Skeletal muscle tissue (tissue), 4 donors: Measurements from ENCODE around the gene SRPK2. TPM values are rescaled to one million over a fixed set of nuclear protein-coding genes. Genes with fewer than 3 reads are reported as not detected.
"Not testable (repeated sequence)": the region's sequence is repeated elsewhere in the genome, so short reads cannot be mapped to it uniquely, and the experiment has no call there.

Source experiments
- H3K27ac ChIP-seq: one replicate; pipeline ENCODE4 v1.7.0; 2013; ENCODE audit warnings: mild to moderate bottlenecking, low read depth, low read length, inconsistent platforms
- H3K27me3 ChIP-seq, 3 donors: one replicate each; pipeline ENCODE4 v1.7.0; 2013; ENCODE audit warnings: low read length in 3 of 3; ENCODE audit not compliant: control insufficient read depth in 3 of 3, insufficient read depth in 3 of 3
- H3K36me3 ChIP-seq, 3 donors: one replicate each; pipeline ENCODE4 v1.7.0; 2013; ENCODE audit warnings: low read length in 3 of 3; ENCODE audit not compliant: control insufficient read depth in 3 of 3, insufficient read depth in 3 of 3
- H3K4me1 ChIP-seq, 3 donors: one replicate each; pipeline ENCODE4 v1.7.0; 2013; ENCODE audit warnings: low read length in 3 of 3, mild to moderate bottlenecking in 3 of 3; ENCODE audit not compliant: control insufficient read depth in 3 of 3, insufficient read depth in 3 of 3
- H3K4me3 ChIP-seq, 3 donors: one replicate each; pipeline ENCODE4 v1.7.0; 2013; ENCODE audit warnings: low read length in 3 of 3
- H3K9ac ChIP-seq, 3 donors: one replicate each; pipeline ENCODE4 v1.7.0; 2013; ENCODE audit warnings: low read length in 3 of 3, mild to moderate bottlenecking in 3 of 3, moderate library complexity in 2 of 3, low read depth in 1 of 3
- H3K9me3 ChIP-seq, 3 donors: one replicate each; pipeline ENCODE4 v1.7.0; 2013; ENCODE audit warnings: low read length in 3 of 3; ENCODE audit not compliant: control insufficient read depth in 3 of 3
- total RNA-seq: library from RNA; depleted of rRNA; stranded (reverse); fragments of >200 nt; gene quantifications from one replicate; pipeline ENCODE4 v1.2.3, GENCODE V29; 2014
- donor health status: Osteomylitis.

Gene SRPK2
- total RNA-seq, 1 donor from 2014 or later, result 73.6 TPM

DNA sequence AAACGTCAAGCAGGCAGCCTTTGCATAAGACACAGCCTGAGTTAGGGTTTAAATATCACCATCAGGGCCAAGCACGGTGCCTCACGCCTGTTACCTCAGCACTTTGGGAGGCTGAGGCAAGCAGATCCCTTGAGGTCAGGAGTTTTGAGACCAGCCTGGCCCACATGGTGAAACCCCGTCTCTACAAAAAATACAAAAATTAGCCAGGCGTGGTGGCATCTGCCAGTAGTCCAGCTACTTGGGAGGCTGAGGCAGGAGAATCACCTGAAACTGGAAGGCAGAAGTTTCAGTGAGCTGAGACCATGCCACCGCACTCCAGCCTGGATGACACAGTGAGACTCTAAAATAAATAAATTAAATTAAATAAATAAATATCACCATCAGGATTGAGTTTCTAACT is 33.0 kb downstream of the SRPK2 start:
- H3K9me3 ChIP-seq, result no peaks in the 10 kb centered on the region
- no peaks in the 10 kb centered on the region for H3K27me3 ChIP-seq
- H3K36me3 ChIP-seq, result no peaks in the 10 kb centered on the region
- no peak overlapping the region for H3K9ac ChIP-seq
- H3K27ac ChIP-seq, result no peak overlapping the region
- H3K4me1 ChIP-seq, result peaks cover 20 to 26% (median 21%) of the 10 kb centered on the region in 3 donors
- H3K4me3 ChIP-seq, result no peak overlapping the region

DNA sequence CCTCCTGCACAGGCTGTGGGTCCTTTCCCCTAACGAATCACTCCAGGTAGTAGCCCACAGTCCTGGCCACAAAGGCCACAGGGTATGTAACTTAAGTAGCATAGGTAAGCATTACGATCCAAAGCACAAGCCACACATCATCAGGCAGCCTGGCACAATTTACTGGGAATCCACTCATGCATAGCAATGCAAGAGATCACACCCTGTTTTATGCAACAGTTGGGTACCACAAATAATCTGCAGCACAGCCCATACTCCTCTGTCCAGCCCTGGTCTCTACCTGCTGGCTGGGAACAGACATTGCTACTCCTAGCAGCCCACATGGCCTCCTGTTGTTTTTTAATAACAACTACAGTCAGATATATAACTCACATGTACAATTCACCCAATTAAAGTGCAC is 34.3 kb downstream of the SRPK2 start:
- no peaks in the 10 kb centered on the region for H3K27me3 ChIP-seq
- H3K4me3 ChIP-seq, result no peak overlapping the region
- H3K36me3 ChIP-seq, result no peaks in the 10 kb centered on the region
- no peak overlapping the region for H3K27ac ChIP-seq
- no peaks in the 10 kb centered on the region for H3K9me3 ChIP-seq
- peak overlapping the region in 1 of 3 donors; percentile 33 for H3K9ac ChIP-seq
- peaks cover 20 to 26% (median 21%) of the 10 kb centered on the region in 3 donors for H3K4me1 ChIP-seq

DNA sequence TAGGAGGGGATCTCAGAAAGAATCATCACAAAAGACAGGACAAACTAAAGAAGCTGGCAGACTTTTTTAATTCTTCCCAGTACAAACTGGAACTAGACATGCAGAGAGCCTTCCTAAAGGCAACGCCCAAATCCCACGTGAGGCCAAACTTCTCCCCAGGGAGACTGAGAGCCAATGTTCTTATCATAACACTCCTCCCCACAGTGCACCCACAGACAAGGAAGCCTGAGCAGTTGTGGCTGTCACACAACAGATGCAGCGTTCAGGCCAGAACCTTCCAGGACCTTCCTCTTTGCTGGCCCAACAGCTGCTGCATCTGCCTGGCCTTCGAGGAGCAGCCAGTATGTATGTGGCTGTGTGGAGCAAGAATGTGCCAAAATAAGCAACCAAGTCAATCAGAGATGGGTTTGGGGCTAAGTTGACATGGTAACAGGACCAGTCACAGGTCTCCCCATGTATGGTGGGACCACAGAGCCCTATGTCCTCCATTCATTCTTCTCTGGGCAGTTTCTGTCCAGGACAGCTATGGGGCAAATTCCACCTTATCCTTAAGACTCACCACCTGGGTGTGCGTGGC is 34.9 kb downstream of the SRPK2 start:
- Histone ChIP-seq H3K9ac (peak overlapping the region in 1 of 3 donors; percentile 33), H3K27ac (no peak overlapping the region), H3K9me3 (no peaks in the 10 kb centered on the region), H3K36me3 (no peaks in the 10 kb centered on the region), H3K4me3 (no peak overlapping the region), H3K27me3 (no peaks in the 10 kb centered on the region), H3K4me1 (peaks cover 20 to 26% (median 21%) of the 10 kb centered on the region in 3 donors)

DNA sequence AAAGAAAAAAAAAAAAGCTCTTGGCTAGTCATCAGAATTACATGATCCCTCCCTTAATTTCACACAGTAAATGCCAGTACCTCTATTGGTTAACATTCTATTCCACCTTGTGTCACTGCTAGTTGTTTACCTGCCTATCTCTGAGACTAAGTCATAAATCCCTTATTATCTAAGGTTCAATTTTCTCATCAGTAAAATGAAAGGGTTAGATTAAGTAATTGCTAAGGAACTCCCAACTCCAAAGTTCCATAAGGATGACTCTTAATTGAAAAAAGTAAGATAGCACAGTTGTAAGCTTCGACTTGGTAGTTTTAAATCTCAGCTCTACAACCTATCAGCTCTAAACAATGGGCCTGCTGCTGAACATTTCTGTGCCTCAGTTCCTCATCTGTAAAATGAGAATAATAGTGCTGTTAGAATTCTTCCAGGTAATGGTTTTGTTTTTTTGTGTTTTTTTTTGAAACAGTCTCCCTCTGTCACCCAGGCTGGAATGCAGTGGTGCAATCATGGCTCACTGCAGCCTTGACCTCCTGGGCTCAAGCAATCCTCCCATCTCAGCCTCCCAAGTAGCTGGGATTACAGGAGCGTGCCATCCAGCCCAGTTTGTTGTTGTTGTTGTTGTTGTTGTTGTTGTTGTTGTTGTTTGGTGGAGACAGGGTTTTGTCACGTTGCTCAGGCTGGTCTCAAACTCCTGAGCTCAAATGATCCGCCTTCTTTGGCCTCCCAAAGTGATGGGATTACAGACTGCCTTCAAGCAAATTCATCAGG is 35.6 kb downstream of the SRPK2 start:
- no peaks in the 10 kb centered on the region for H3K9me3 ChIP-seq
- H3K9ac ChIP-seq, result no peak overlapping the region
- no peaks in the 10 kb centered on the region for H3K27me3 ChIP-seq
- no peak overlapping the region for H3K4me3 ChIP-seq
- no peak overlapping the region for H3K27ac ChIP-seq
- no peaks in the 10 kb centered on the region for H3K36me3 ChIP-seq
- peaks cover 20 to 26% (median 21%) of the 10 kb centered on the region in 3 donors for H3K4me1 ChIP-seq

DNA sequence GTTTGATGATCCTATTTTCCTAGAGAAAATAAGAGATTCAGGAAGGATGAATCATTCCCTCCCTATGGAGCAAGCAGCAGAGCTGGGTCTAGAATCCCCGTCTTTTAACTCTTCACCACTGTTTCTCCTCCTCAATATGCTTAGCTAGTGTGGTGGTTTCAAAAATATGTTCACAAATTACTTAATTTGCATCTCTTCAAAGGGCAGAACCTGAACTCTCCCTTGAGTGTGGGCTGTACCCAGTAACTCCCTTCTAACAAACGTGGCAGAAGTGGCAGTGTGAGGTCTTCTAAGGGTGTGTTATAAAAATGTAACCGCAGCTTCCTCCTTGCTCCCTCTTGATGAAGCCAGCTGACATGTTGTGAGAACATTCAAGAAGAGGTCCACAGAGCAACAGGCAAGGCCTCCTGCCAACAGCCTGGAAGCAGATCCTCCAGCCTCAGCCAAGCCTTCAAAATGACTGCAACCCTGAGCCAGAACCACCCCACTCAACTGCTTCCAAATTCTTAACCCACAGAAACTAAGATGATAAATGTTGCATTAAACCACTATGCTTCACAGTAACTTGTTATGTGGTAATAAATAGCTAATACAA is 36.6 kb downstream of the SRPK2 start:
- Histone ChIP-seq H3K4me3 (peak overlapping the region in 2 of 3 donors; percentile 15 to 45), H3K27ac (no peak overlapping the region), H3K4me1 (peaks cover 20 to 26% (median 21%) of the 10 kb centered on the region in 3 donors), H3K36me3 (no peaks in the 10 kb centered on the region), H3K9ac (no peak overlapping the region), H3K27me3 (no peaks in the 10 kb centered on the region), H3K9me3 (no peaks in the 10 kb centered on the region)

DNA sequence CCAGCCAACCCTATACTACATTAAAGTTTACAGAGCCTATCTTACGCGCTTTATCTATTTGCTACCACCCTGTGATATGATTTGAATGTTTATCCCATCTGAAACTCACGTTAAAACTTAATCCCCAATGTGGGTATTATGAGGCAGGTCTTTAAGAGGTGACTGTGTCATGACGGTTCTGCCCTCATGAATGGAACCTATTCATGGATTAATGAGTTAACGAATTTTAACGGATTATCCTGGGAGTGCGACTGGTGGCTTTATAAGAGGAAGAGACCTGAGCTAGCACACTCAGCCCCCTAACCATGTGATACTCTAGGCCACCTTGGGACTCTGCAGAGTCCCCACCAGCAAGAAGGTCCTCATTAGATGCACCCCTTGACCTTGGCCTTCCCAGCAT is 37.8 kb downstream of the SRPK2 start:
- Histone ChIP-seq H3K27ac (no peak overlapping the region), H3K4me1 (peaks cover 20 to 26% (median 21%) of the 10 kb centered on the region in 3 donors), H3K9me3 (no peaks in the 10 kb centered on the region), H3K27me3 (no peaks in the 10 kb centered on the region), H3K4me3 (no peak overlapping the region), H3K9ac (no peak overlapping the region), H3K36me3 (no peaks in the 10 kb centered on the region)

DNA sequence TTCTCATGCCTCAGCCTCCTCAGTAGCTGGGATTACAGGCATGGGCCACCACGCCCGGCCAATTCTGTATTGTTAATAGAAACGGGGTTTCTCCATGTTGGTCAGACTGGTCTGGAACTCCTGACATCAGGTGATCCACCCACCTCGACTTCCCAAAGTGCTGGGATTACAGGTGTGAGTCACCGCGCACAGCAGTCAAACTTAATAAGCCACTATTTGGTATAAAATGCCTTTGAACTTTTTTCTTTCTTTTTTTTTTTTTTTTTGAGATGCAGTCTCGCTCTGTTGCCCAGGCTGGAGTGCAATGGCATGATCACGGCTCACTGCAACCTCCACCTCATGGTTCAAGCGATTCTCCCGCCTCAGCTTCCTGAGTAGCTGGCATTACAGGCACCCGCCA is 40.5 kb downstream of the SRPK2 start:
- H3K27ac ChIP-seq, H3K36me3 ChIP-seq, H3K27me3 ChIP-seq, H3K9ac ChIP-seq, H3K9me3 ChIP-seq, H3K4me3 ChIP-seq: not testable (repeated sequence)
- H3K4me1 ChIP-seq, result peaks cover 7 to 10% (median 7%) of the 10 kb centered on the region in 3 donors

DNA sequence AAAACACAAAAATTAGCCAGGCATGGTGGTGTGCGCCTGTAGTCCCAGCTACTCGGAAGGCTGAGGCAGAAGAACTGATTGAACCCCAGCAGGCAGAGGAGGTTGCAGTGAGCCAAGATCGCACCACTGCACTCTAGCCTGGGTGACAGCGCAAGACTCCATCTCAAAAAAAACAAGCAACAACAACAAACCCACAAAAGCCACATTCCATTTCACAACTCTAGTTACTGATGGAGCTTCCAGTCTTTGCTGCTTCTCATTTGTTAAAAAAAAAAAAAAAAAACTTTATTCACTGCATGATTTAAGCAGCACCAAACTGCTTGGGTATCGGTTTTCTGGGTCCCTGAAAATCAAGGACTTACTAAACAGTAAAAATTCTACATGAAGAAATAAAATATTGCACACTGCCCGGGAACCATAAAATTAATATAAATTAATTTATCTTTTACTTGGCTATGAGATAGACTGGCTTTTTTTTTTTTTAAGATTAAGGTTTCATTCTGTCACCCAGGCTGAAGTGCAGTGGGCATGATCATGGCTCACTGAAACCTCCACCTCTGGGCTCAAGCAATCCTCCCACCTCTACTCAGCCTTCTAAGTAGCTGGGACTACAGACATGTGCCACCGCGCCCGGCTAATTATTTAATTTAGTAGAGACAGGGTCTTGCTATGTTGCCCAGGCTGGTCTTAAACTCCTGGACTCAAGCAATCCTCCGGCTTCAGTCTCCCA is 42.0 kb downstream of the SRPK2 start:
- Histone ChIP-seq H3K4me1 (peaks cover 0 to under 1% (median 0%) of the 10 kb centered on the region in 3 donors), H3K36me3 (no peaks in the 10 kb centered on the region), H3K9me3 (no peaks in the 10 kb centered on the region), H3K27ac (no peak overlapping the region), H3K27me3 (no peaks in the 10 kb centered on the region), H3K9ac (no peak overlapping the region), H3K4me3 (no peak overlapping the region)

DNA sequence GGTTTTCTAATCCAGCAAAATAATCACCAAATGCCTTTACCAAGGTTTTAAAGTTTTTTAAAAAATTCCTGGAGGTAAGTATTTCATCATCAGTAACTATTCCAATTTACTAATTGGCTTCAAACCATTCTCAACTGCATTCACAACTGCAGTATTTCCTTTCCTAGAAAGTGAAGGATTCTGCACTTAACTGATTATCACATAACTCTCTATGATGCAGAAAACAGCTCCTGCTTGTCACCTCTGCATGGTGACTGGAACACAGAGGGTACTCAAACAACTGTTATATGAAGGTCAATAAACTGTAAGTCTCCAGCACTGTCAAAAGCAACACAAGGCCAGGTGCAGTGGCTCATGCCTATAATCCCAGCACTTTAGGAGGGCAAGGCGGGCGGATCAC is 42.6 kb downstream of the SRPK2 start:
- H3K36me3 ChIP-seq, result no peaks in the 10 kb centered on the region
- no peaks in the 10 kb centered on the region for H3K9me3 ChIP-seq
- H3K9ac ChIP-seq, result no peak overlapping the region
- H3K27ac ChIP-seq, result no peak overlapping the region
- H3K4me1 ChIP-seq, result no peaks in the 10 kb centered on the region
- no peaks in the 10 kb centered on the region for H3K27me3 ChIP-seq
- H3K4me3 ChIP-seq, result no peak overlapping the region

DNA sequence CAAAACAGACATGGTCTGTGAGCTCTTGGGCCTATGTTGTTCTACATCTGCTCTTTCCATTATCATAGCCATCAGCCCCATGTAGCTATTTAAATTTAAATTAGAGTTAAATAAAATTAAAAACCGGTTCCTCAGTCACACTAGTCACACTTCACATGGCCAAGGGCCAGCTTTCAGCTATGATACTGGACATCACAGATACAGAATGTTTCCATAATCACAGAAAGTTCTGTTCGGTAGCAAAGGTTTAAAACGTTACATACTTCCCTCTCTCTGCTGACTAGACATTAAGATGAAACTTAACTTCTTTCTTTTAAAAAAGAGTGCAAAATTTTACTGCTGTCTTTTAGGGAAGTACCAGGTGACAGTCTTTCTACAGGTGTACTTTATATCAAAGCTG is 43.0 kb downstream of the SRPK2 start:
- Histone ChIP-seq H3K27ac (no peak overlapping the region), H3K4me1 (no peaks in the 10 kb centered on the region), H3K36me3 (no peaks in the 10 kb centered on the region), H3K9me3 (no peaks in the 10 kb centered on the region), H3K9ac (no peak overlapping the region), H3K27me3 (no peaks in the 10 kb centered on the region), H3K4me3 (no peak overlapping the region)
